Endothelial cell of umbilical vein (primary cell): ENCODE data around the gene SGTB. TPM values are rescaled to one million over a fixed set of nuclear protein-coding genes. Genes with fewer than 3 reads are reported as not detected.

Experiments used
- BruUV-seq: library from RNA; stranded (reverse); fragments of 400-500 nt; replicated peaks from 2 replicates; lab custom pipeline; 2021; lab: Mats Ljungman, UMichigan
- CTCF ChIA-PET: fragments of 300-600, 350-600 bp; sonication (Branson Sonifier 250); formaldehyde crosslinking; loops from one replicate; lab custom pipeline; 2021; ENCODE audit warnings: antibody characterized with exemption, inconsistent platforms; lab: Charles Lee
- POLR2A ChIA-PET: fragments of 300-600, 350-600 bp; sonication (Branson Sonifier 250); formaldehyde crosslinking; loops from one replicate; lab custom pipeline; 2021; ENCODE audit warnings: antibody characterized with exemption, inconsistent platforms; lab: Charles Lee
- DNase-seq: peaks from one replicate; pipeline ENCODE4 v3.0.0-alpha.2; 2011; ENCODE audit warnings: low read depth, low spot score
- FAIRE-seq: peaks from 2 replicates; lab custom pipeline; 2011; peaks lifted over from hg19 to GRCh38; lab: Jason Lieb, UNC
- H2AFZ ChIP-seq: 2 replicates; pipeline ENCODE4 v1.6.0; 2012; ENCODE audit warnings: low read depth, low read length, control low read depth, inconsistent platforms
- H3K27ac ChIP-seq: 2 replicates; pipeline ENCODE4 v1.5.1; 2011; ENCODE audit warnings: low read depth, mild to moderate bottlenecking, control low read depth, low read length, moderate library complexity; ENCODE audit not compliant: insufficient read depth
- H3K27me3 ChIP-seq, 2 experiments: 2 replicates each; pipeline versions ENCODE4 v1.6.0 to v1.6.1; 2011; ENCODE audit warnings: low read length in 2 of 2, mixed read lengths in 1 of 2; ENCODE audit not compliant: control insufficient read depth in 2 of 2, insufficient read depth in 2 of 2
- H3K36me3 ChIP-seq, 2 experiments: 2 replicates in 1 of 2; 3 replicates in 1 of 2; pipeline ENCODE4 v1.5.1; 2011; ENCODE audit warnings: low read length in 2 of 2, mild to moderate bottlenecking in 1 of 2, moderate library complexity in 1 of 2; ENCODE audit not compliant: control insufficient read depth in 2 of 2, insufficient read depth in 2 of 2; ENCODE audit errors: extremely low read depth in 1 of 2
- H3K4me1 ChIP-seq: 3 replicates; pipeline ENCODE4 v1.5.1; 2011; ENCODE audit warnings: mild to moderate bottlenecking, low read length; ENCODE audit not compliant: control insufficient read depth, insufficient read depth; ENCODE audit errors: extremely low read depth
- H3K4me2 ChIP-seq: 2 replicates; pipeline ENCODE4 v1.6.1; 2011; ENCODE audit warnings: low read length, control low read depth, mixed read lengths; ENCODE audit not compliant: insufficient read depth
- H3K4me3 ChIP-seq, 3 experiments: fragments of 200-600 bp in 1 of 3; sonication (generic), shearing (Covaris generic) in 1 of 3; replicated peaks in 1 of 3; 2 replicates each; pipeline ENCODE4 v1.5.1; 2011 to 2016; ENCODE audit warnings: control low read depth in 3 of 3, low read length in 3 of 3, mild to moderate bottlenecking in 2 of 3, inconsistent platforms in 1 of 3, low read depth in 1 of 3, moderate library complexity in 1 of 3; ENCODE audit not compliant: insufficient read depth in 1 of 3
- H3K79me2 ChIP-seq: 2 replicates; pipeline ENCODE4 v1.6.0; 2012; ENCODE audit warnings: low read length, inconsistent platforms; ENCODE audit not compliant: control insufficient read depth, insufficient read depth
- H3K9ac ChIP-seq: replicated peaks from 2 replicates; pipeline ENCODE3; 2011; ENCODE audit warnings: low read length, control low read depth; ENCODE audit not compliant: insufficient read depth; ENCODE audit errors: extremely low read depth
- H3K9me1 ChIP-seq: replicated peaks from 3 replicates; pipeline ENCODE4 v1.6.0; 2011; ENCODE audit warnings: mild to moderate bottlenecking, low read length; ENCODE audit not compliant: control insufficient read depth, insufficient read depth; ENCODE audit errors: extremely low read depth
- H3K9me3 ChIP-seq: replicated peaks from 2 replicates; pipeline ENCODE4 v1.5.1; 2012; ENCODE audit warnings: low read length, inconsistent platforms; ENCODE audit not compliant: control insufficient read depth, insufficient read depth
- H4K20me1 ChIP-seq: replicated peaks from 2 replicates; pipeline ENCODE3; 2011; ENCODE audit warnings: mild to moderate bottlenecking, low read length; ENCODE audit not compliant: control insufficient read depth, insufficient read depth; ENCODE audit errors: extremely low read depth
- CTCF ChIP-seq, 2 donors: IDR thresholded peaks; 1 replicate in 1 of 2; 2 replicates in 1 of 2; pipeline ENCODE4 v1.5.1; 2011; ENCODE audit warnings: low read length in 2 of 2, mild to moderate bottlenecking in 2 of 2, moderate library complexity in 2 of 2, control low read depth in 1 of 2, inconsistent platforms in 1 of 2, low read depth in 1 of 2; ENCODE audit not compliant: insufficient read depth in 1 of 2; ENCODE audit errors: extremely low read depth in 1 of 2
- EZH2 ChIP-seq: IDR thresholded peaks from 2 replicates; pipeline ENCODE4 v1.6.1; 2012; ENCODE audit warnings: borderline replicate concordance, low read depth, mild to moderate bottlenecking, moderate library complexity, low read length, inconsistent platforms; ENCODE audit not compliant: severe bottlenecking
- FOS ChIP-seq: IDR thresholded peaks from 2 replicates; pipeline ENCODE4 v1.6.1; 2011; ENCODE audit warnings: mild to moderate bottlenecking, low read length, moderate library complexity, borderline replicate concordance; ENCODE audit not compliant: insufficient read depth
- GATA2 ChIP-seq: IDR thresholded peaks from 2 replicates; pipeline ENCODE4 v1.7.0; 2011; ENCODE audit warnings: low read depth, mild to moderate bottlenecking, moderate library complexity, mixed read lengths, low read length; ENCODE audit not compliant: insufficient read length, insufficient read depth
- JUN ChIP-seq: IDR thresholded peaks from 2 replicates; pipeline ENCODE4 v1.6.1; 2011; ENCODE audit warnings: borderline replicate concordance, low read depth; ENCODE audit not compliant: insufficient read length, insufficient read depth
- MAX ChIP-seq: IDR thresholded peaks from 2 replicates; pipeline ENCODE4 v1.6.1; 2011; ENCODE audit not compliant: insufficient read depth, insufficient read length
- MYC ChIP-seq: IDR thresholded peaks from one replicate; pipeline ENCODE4 v1.6.1; 2011; ENCODE audit warnings: mild to moderate bottlenecking, low read depth, low read length
- POLR2A ChIP-seq: IDR thresholded peaks from 2 replicates; pipeline ENCODE4 v1.6.1; 2012; ENCODE audit warnings: low read depth, mild to moderate bottlenecking, control low read depth, low read length
- POLR2AphosphoS5 ChIP-seq: IDR thresholded peaks from 2 replicates; pipeline ENCODE4 v1.6.1; 2012; ENCODE audit warnings: low read depth, mild to moderate bottlenecking, control low read depth, low read length, moderate library complexity; ENCODE audit not compliant: insufficient read depth
- dilution Hi-C: fragments of 300-500 bp; cut with MboI; formaldehyde crosslinking; loops from one replicate; pipeline ENCODE4 v1.15.0; 2019; ENCODE audit warnings: low sequenced_read_pairs; ENCODE audit not compliant: extremely low pct_ligation_motif_present
- intact Hi-C: fragments of 100-400 bp; cut with micrococcal nuclease; formaldehyde crosslinking; loops from one replicate; pipeline ENCODE4 v1.10.0; 2022
- polyA plus RNA-seq, 4 experiments: library from polyadenylated mRNA; depleted of rRNA in 3 of 4; stranded (reverse) in 3 of 4; unstranded in 1 of 4; fragments of >200 nt; gene quantifications; 2 replicates each; pipeline versions ENCODE4 v1.2.1 to v1.2.3, GENCODE V29; 2011 to 2012; ENCODE audit warnings: missing spikeins in 1 of 4
- total RNA-seq: library from RNA; stranded (reverse); gene quantifications from 2 replicates; pipeline ENCODE4 v1.2.3, GENCODE V29; 2021

Gene SGTB
- total and polyA plus RNA-seq, 2 donors (not counting 3 experiments of a cell fraction or from before 2014, with no cell fraction given), result 3.1 to 14.1 TPM

DNA sequence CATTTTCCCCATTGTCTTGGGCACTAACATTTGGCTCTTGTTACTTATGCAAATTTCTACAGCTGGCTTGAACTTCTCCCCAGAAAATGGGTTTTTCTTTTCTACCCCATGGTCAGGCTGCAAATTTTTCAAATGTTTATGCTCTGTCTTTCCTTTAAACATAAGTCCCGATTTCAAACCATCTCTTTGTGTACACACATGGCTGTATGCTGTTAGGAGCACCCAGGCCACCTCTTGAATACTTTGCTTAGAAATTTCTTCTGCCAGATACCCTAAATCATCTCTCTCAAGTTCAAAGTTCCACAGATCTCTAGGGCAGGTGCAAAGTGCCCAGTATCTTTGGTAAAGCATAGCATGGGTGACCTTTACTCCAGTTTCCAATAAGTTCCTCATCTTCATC is 45.7 kb upstream of the SGTB start:
- dilution Hi-C loops, result no loop called here
- Histone ChIP-seq H3K27me3 (no peaks in the 10 kb centered on the region), H4K20me1 (no peaks in the 10 kb centered on the region), H3K4me3 (no peak overlapping the region), H3K4me1 (peaks cover 12% of the 10 kb centered on the region), H2AFZ (no peak overlapping the region), H3K27ac (no peak overlapping the region), H3K9me3 (no peaks in the 10 kb centered on the region), H3K9me1 (no peaks in the 10 kb centered on the region), H3K79me2 (no peaks in the 10 kb centered on the region), H3K36me3 (no peaks in the 10 kb centered on the region), H3K9ac (no peak overlapping the region), H3K4me2 (no peak overlapping the region)
- POLR2A ChIA-PET, result no interaction called here
- TF ChIP-seq POLR2A, result no peak
- no peak for TF ChIP-seq CTCF (IDR thresholded peaks at IDR 0.05; ENCODE audit: extremely low read depth in 1 of 2, insufficient read depth in 1 of 2, low read depth in 1 of 2, low read length in 2 of 2)
- TF ChIP-seq GATA2, result no peak
- TF ChIP-seq POLR2AphosphoS5, result no peak
- TF ChIP-seq FOS, result no peak
- DNase-seq, result no peak
- no TSS peak for BruUV-seq
- FAIRE-seq, result no peak
- CTCF ChIA-PET, result interaction anchor here (1.3 kb wide), 1 partner anchor 9 kb away, joined by 3 read pairs; no protein-coding TSS in a partner anchor
- intact Hi-C loops, result loop anchor here (10.0 kb wide), 1 partner anchor 377 kb away; the partner anchor contains the start of gene SREK1

GRCh38 chr5:65766781-65767180 is 44.9 kb upstream of the SGTB start:
- CTCF ChIA-PET, result interaction anchor here (1.3 kb wide), 1 partner anchor 10 kb away, joined by 3 read pairs; no protein-coding TSS in a partner anchor
- H3K27me3 ChIP-seq, result no peaks in the 10 kb centered on the region
- H3K9ac ChIP-seq, result no peak overlapping the region
- FAIRE-seq (no peak), DNase-seq (no peak)
- H3K79me2 ChIP-seq, result no peaks in the 10 kb centered on the region
- no peaks in the 10 kb centered on the region for H3K9me3 ChIP-seq
- H3K4me1 ChIP-seq, result peaks cover 12% of the 10 kb centered on the region
- BruUV-seq, result no TSS peak
- H2AFZ ChIP-seq, result no peak overlapping the region
- POLR2A ChIA-PET, result no interaction called here
- H3K4me2 ChIP-seq, result no peak overlapping the region
- H3K36me3 ChIP-seq, result no peaks in the 10 kb centered on the region
- no peak overlapping the region for H3K27ac ChIP-seq
- H4K20me1 ChIP-seq, result no peaks in the 10 kb centered on the region
- dilution Hi-C loops, result no loop called here
- no peak overlapping the region for H3K4me3 ChIP-seq
- intact Hi-C loops, result loop anchor here (10.0 kb wide), 1 partner anchor 378 kb away; the partner anchor contains the start of gene SREK1
- no peaks in the 10 kb centered on the region for H3K9me1 ChIP-seq
- no peak for TF ChIP-seq EZH2
- no peak for TF ChIP-seq POLR2AphosphoS5
- no peak for TF ChIP-seq MAX
- no peak for TF ChIP-seq MYC
- no peak for TF ChIP-seq GATA2
- no peak for TF ChIP-seq JUN
- TF ChIP-seq FOS, result no peak
- no peak for TF ChIP-seq CTCF (IDR thresholded peaks at IDR 0.05; ENCODE audit: extremely low read depth in 1 of 2, insufficient read depth in 1 of 2, low read depth in 1 of 2, low read length in 2 of 2)
- no peak for TF ChIP-seq POLR2A
